SK-N-MC (cell line): Measurements from ENCODE around the gene ATP4B.

Experiments used
- EZH2 ChIP-seq: fragments of 200-600 bp; sonication (generic); IDR thresholded peaks from one replicate; pipeline ENCODE4 v1.6.1; 2017; ENCODE audit warnings: antibody characterized with exemption
- POLR2AphosphoS5 ChIP-seq: IDR thresholded peaks from 2 replicates; pipeline ENCODE4 v1.6.1; 2012; ENCODE audit warnings: mild to moderate bottlenecking, low read depth, low read length, borderline replicate concordance

- TF ChIP-seq EZH2 (no peak), POLR2AphosphoS5 (no peak; the same call in 1 of the 2 replicates)
These were observed 7.3 kb downstream of the ATP4B start for GRCh38 chr13:113650731-113651148.
